Heart right ventricle (tissue), 16 donors: ENCODE results near the gene CTBP1. TPM values are rescaled to one million over a fixed set of nuclear protein-coding genes. Genes with fewer than 3 reads are reported as not detected.

Experiments used
- ATAC-seq, 8 donors: fragments of 200-7000 bp; cut with Tn5 transposase; one replicate each; pipeline ENCODE4 v1.9.1; 2020; ENCODE audit warnings: mild to moderate bottlenecking in 8 of 8, moderate library complexity in 8 of 8, moderate number of reproducible peaks in 1 of 8
- DNase-seq, 2 donors: peaks; one replicate each; pipeline ENCODE4 v3.0.0-alpha.2; 2020
- H3K27ac ChIP-seq, 10 donors: fragments of 200-600 bp; sonication (generic) in 2 of 10; one replicate each; pipeline versions ENCODE4 v1.5.0 to v1.8.0; 2020 to 2022; ENCODE audit warnings: mild to moderate bottlenecking in 3 of 10
- H3K27me3 ChIP-seq, 7 donors: fragments of 200-600 bp; one replicate each; pipeline ENCODE4 v1.8.0; 2021 to 2022; ENCODE audit warnings: mild to moderate bottlenecking in 2 of 7
- H3K36me3 ChIP-seq, 9 donors: fragments of 200-600 bp; sonication (generic) in 1 of 9; one replicate each; pipeline versions ENCODE4 v1.5.0 to v1.8.0; 2020 to 2022; ENCODE audit warnings: mild to moderate bottlenecking in 2 of 9
- H3K4me1 ChIP-seq, 9 donors: fragments of 200-600 bp; sonication (generic) in 1 of 9; one replicate each; pipeline versions ENCODE4 v1.5.0 to v1.8.0; 2020 to 2022; ENCODE audit warnings: mild to moderate bottlenecking in 4 of 9
- H3K4me3 ChIP-seq, 10 donors: fragments of 200-600 bp; sonication (generic) in 2 of 10; one replicate each; pipeline versions ENCODE4 v1.5.0 to v1.8.0; 2020 to 2022; ENCODE audit warnings: mild to moderate bottlenecking in 7 of 10, moderate library complexity in 2 of 10
- H3K9me3 ChIP-seq, 11 donors: fragments of 200-600 bp in 10 of 11; sonication (generic) in 2 of 11; one replicate each; pipeline versions ENCODE4 v1.5.0 to v1.8.0; 2013 to 2022; ENCODE audit warnings: mild to moderate bottlenecking in 2 of 11, control low read depth in 1 of 11, moderate library complexity in 1 of 11
- WGBS, 2 donors: extraction: QIAGEN DNeasy Blood & Tissue Kit; methylation state at CpG; one replicate each; pipeline ENCODE4 v1.1.7; 2013; ENCODE audit warnings: inconsistent platforms in 1 of 2; 5-methylcytosine and 5-hydroxymethylcytosine counted together
- intact Hi-C, 10 donors: fragments of 100-400 bp; cut with DNase I; formaldehyde crosslinking; loops; one replicate each; pipeline versions ENCODE4 v1.11.1 to v1.14.2; 2022
- polyA plus RNA-seq, 2 donors: library from polyadenylated mRNA; stranded (reverse); fragments of 200-250 nt; gene quantifications; one replicate each; pipeline ENCODE4 v1.2.3, GENCODE V29; 2013
- total RNA-seq, 10 donors: library from RNA; stranded (reverse); fragmentation: NEBNext Ultra II Directional in 3 of 10; extraction: Animal tissue kit (Norgen Biotek cat#: 25700) in 3 of 10; gene quantifications; one replicate each; pipeline versions ENCODE4 v1.2.1 to v1.2.4, GENCODE V29; 2021 to 2023
- TF ChIP-seq, protein P1 (sequence below), 9 donors: fragments of 200-600 bp; sonication (generic) in 2 of 9; IDR thresholded peaks; one replicate each; pipeline versions ENCODE4 v1.5.0 to v1.8.0; 2021 to 2022; ENCODE audit warnings: antibody characterized with exemption in 9 of 9, mild to moderate bottlenecking in 5 of 9, moderate library complexity in 1 of 9
- donor health status: Arrhythmogenic right ventricular cardiomyopathy.
- donor health status: ischemic (EF 13 %, LVEDD 7.1; RV severe dilation, severe dysfunction).
- donor health status: healthy with polysubstance abuse.
- donor health status: DM: no; HTN: yes; CAD: no.
- donor health status: DM: no; HTN: no; CAD: no.
- donor health status: ischemic (EF 25% LVEDD 6.9; RV normal size, moderate dysfunction).
- donor health status: ischemic (EF 25% LVEDD 5.7; RV mildly dilated, moderate dysfunction).
- donor health status: healthy.
- donor health status: DM: yes; HTN: yes; CAD: no.
- donor health status: Ischemic cardiomyopathy.
- donor health status: ischemic (EF 35%, LVEDD 5.7; RV mildly dilated, moderate dysfunction).
- donor health status: nonischemic (EF 11% LVEDD 7.7; RV severe dilation, severe dysfunction).
- donor health status: DM: yes; HTN: yes; CAD: no.
- donor health status: PGD.
- donor health status: ischemic (EF 29% LVEDD 5.4; RV normal size, mild dysfunction).
- donor health status: nonischemic (EF 23%, LVEDD 6.1; RV moderate dilation, normal function).

CTBP1 gene
- total and polyA plus RNA-seq, 12 donors, result 98.6 to 132 (median 121) TPM

DNA sequence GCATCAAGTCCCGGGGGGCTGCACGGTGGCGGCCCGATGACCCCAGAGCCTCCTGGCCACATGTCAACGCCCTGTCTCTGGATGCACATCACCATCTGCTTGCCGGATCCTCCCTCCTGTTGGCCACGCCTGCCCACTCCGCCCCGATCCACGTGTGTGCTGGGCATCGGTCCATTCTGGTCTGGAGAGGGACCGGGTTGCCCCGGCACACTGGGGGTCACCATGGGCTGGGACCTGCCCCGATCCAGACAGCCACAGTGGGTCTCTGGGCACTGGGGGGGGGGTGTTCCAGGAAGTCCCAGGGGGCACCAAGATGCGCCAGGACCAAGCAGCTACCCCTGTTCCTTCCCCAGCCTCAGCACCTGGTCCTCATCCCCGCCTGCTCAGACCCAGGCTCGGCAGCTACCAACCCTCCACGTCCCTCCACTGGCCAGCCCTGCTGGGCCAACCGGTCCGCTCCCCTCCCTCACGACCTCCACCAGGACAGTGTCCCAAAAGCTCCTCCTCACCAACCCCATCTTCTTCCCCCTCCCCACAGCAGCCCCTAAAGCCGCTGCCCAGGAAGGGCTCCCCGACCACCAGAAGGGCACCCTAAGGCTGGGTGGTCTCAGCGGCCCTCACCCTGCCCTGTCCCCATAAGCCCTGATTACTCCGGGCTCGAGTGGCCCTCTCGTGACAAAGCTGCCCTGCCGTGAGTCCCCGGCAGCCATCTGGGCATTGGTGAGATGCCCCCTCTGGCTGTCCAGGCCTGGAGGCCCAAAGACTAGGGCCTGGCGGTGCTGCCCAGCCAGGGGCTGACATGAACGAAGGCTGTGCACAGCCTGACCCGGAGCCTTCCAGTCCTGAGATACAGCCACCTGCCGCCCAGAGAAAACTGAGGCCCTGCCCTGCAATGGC lies 4.6 kb downstream of the CTBP1 start:
- H3K4me3 ChIP-seq, result no peak overlapping the region
- TF ChIP-seq, protein P1, sequence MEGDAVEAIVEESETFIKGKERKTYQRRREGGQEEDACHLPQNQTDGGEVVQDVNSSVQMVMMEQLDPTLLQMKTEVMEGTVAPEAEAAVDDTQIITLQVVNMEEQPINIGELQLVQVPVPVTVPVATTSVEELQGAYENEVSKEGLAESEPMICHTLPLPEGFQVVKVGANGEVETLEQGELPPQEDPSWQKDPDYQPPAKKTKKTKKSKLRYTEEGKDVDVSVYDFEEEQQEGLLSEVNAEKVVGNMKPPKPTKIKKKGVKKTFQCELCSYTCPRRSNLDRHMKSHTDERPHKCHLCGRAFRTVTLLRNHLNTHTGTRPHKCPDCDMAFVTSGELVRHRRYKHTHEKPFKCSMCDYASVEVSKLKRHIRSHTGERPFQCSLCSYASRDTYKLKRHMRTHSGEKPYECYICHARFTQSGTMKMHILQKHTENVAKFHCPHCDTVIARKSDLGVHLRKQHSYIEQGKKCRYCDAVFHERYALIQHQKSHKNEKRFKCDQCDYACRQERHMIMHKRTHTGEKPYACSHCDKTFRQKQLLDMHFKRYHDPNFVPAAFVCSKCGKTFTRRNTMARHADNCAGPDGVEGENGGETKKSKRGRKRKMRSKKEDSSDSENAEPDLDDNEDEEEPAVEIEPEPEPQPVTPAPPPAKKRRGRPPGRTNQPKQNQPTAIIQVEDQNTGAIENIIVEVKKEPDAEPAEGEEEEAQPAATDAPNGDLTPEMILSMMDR (IDR thresholded peaks at IDR 0.05), result no peak
- DNase-seq (peak in 1 of 2 donors; percentile 43), ATAC-seq (peak in 2 of 8 donors; percentile 10 to 15)
- peaks cover 49 to 72% (median 61%) of the 10 kb centered on the region in 9 donors for H3K4me1 ChIP-seq
- 56 to 59% methylated on average over 32 to 33 of the region's 33 CpGs for WGBS, 2 donors
- H3K9me3 ChIP-seq, result no peaks in the 10 kb centered on the region
- H3K27me3 ChIP-seq, result no peaks in the 10 kb centered on the region
- intact Hi-C loops, result no loop called here
- H3K27ac ChIP-seq, result peak overlapping the region in 3 of 10 donors; percentile 8 to 53 (median 9)
- peaks cover 0 to 22% (median 15%) of the 10 kb centered on the region in 9 donors for H3K36me3 ChIP-seq

DNA sequence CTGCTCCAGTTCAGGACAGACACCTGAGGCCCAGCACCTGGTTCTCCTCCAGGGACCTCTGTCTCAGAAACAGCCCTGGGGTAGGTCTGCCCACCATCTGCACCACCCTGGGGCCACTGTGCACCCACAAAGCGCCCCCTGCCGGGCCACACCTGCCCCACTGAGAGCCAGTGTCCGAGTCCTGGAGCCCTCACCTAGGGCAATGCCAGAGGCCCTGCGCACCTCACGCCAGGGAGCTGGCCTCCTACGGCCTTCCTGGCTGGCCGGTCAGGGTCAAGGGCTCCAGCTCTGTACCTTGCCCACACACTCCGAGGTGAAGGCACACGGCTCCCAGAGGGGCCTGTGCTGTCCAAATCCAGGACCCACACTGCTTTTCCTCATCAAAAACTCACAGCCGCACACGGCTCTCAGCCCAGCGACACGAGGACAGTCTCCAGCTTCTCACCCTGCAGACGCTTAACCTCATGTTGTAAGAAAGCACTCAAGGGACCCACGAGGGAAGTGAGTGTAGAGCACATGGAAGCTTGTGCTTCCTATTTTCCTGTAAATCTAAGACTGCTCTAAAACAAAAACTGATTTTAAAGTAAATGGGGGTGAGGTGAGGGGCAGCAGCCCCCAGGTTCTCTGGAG lies 5.4 kb downstream of the CTBP1 start:
- peaks cover 49 to 77% (median 61%) of the 10 kb centered on the region in 9 donors for H3K4me1 ChIP-seq
- H3K27ac ChIP-seq, result peak overlapping the region in 3 of 10 donors; percentile 8 to 53 (median 10)
- peaks cover 0 to 30% (median 17%) of the 10 kb centered on the region in 9 donors for H3K36me3 ChIP-seq
- H3K9me3 ChIP-seq, result no peaks in the 10 kb centered on the region
- no peak overlapping the region for H3K4me3 ChIP-seq
- DNase-seq (peak in 1 of 2 donors; percentile 11), ATAC-seq (no peak)
- 60 to 65% methylated on average over 15 of the region's 15 CpGs for WGBS, 2 donors
- intact Hi-C loops, result no loop called here
- no peaks in the 10 kb centered on the region for H3K27me3 ChIP-seq
- TF ChIP-seq, protein P1 (IDR thresholded peaks at IDR 0.05), result no peak

DNA sequence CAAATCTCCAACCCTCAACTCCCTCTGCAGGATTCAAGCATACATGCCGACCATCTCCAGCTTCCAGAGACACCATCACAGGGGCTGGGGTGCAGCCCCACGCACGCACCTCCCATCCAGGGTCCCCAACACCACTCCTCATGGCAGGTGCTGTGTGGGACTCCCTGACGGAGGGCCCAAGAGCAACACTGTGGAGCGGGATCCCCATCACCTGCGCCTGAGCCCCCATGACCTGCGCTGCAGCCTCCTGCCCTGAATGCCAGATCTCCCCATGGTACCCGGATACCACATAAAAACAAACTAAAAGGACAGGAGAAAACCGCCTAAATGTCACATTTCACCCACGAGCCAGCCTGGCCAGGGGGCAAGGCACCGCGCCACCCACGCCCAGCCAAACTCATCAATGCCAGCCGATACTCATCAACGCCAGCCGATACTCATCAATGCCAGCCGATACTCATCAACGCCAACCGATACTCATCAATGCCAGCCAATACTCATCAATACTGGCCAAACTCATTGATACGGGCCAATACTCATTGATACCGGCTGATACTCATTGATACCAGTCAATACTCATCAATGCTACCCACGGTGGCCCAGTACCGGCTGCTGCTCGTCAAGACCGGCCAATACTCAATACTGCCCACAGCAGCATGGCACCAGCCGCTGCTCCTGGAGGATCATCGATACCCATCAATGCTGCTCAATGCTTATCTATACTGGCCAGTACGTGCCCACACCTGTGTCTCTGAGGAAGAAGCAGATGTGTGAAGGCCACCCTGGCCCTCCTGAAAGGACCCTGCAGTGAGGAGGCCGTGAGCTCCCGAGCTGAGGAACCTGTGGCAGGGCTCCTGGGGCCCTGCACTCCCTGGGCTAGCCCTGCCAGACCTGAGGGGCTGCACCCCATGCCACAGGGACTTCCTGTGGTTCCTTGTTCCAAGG lies 6.2 kb downstream of the CTBP1 start:
- peak; percentile 3 to 4 for DNase-seq
- intact Hi-C loops, result no loop called here
- 93 to 94% methylated on average over 30 of the region's 30 CpGs for WGBS, 2 donors

More for the DNA sequence above, 6.2 kb downstream of the CTBP1 start:
- H3K4me1 ChIP-seq, result peaks cover 49 to 77% (median 61%) of the 10 kb centered on the region in 9 donors
- no peaks in the 10 kb centered on the region for H3K27me3 ChIP-seq
- peaks cover 0 to 38% (median 22%) of the 10 kb centered on the region in 9 donors for H3K36me3 ChIP-seq
- TF ChIP-seq, protein P1 (IDR thresholded peaks at IDR 0.05), result no peak
- no peaks in the 10 kb centered on the region for H3K9me3 ChIP-seq
- H3K4me3 ChIP-seq, result no peak overlapping the region
- no peak overlapping the region for H3K27ac ChIP-seq
- no peak for ATAC-seq
